Gastrocnemius medialis (tissue), 4 donors: ENCODE measurements around the gene VSIG1.

Source experiments
- POLR2A ChIP-seq, 2 donors: fragments of 450-650 bp; IDR thresholded peaks; one replicate each; pipeline ENCODE4 v1.6.1; 2017; ENCODE audit warnings: antibody characterized with exemption in 2 of 2, mild to moderate bottlenecking in 2 of 2, moderate library complexity in 2 of 2
- TF ChIP-seq, protein P1 (sequence below), 5 experiments: fragments of 450-650 bp in 3 of 5; fragments of 200-600 bp in 2 of 5; sonication (generic) in 2 of 5; IDR thresholded peaks in 4 of 5; conservative IDR thresholded peaks in 1 of 5; 1 replicate in 4 of 5; 2 replicates in 1 of 5; pipeline ENCODE4 v1.5.1; 2016 to 2019; ENCODE audit warnings: antibody characterized with exemption in 5 of 5, mild to moderate bottlenecking in 3 of 5, moderate library complexity in 3 of 5

DNA sequence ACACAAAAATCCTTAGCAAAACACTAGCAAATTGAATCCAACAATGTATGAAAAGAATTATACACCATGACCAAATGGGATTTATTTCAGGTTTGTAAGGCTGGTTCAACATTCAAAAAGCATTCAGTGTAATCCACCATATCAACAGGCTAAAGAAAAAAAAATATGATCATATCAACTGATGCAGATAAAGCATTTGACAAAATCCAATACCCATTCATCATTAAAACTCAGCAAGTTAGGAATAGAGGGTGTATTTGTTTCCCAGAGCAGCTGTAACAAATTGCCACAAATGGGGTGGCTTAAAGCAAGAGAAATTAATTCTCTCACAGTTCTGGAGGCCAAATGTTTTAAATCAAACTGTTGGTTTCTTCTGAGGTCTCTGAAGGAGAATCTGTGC is 10.7 kb downstream of the VSIG1 start:
- TF ChIP-seq, protein P1, sequence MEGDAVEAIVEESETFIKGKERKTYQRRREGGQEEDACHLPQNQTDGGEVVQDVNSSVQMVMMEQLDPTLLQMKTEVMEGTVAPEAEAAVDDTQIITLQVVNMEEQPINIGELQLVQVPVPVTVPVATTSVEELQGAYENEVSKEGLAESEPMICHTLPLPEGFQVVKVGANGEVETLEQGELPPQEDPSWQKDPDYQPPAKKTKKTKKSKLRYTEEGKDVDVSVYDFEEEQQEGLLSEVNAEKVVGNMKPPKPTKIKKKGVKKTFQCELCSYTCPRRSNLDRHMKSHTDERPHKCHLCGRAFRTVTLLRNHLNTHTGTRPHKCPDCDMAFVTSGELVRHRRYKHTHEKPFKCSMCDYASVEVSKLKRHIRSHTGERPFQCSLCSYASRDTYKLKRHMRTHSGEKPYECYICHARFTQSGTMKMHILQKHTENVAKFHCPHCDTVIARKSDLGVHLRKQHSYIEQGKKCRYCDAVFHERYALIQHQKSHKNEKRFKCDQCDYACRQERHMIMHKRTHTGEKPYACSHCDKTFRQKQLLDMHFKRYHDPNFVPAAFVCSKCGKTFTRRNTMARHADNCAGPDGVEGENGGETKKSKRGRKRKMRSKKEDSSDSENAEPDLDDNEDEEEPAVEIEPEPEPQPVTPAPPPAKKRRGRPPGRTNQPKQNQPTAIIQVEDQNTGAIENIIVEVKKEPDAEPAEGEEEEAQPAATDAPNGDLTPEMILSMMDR (IDR thresholded peaks at IDR 0.05 in 4 of 5, conservative IDR thresholded peaks at IDR 0.05 in 1 of 5): no peak
- TF ChIP-seq POLR2A (IDR thresholded peaks at IDR 0.05): no peak
